IMR-90 (cell line): ENCODE data around the gene MYNN.

ENCODE experiments used
- BHLHE40 ChIP-seq: fragments of 150-350 bp; IDR thresholded peaks from 2 replicates; pipeline ENCODE4 v1.6.1; 2016; ENCODE audit warnings: mild to moderate bottlenecking, low read depth, low read length
- CTCF ChIP-seq: conservative IDR thresholded peaks from 2 replicates; pipeline ENCODE4 v1.5.1; 2012; ENCODE audit warnings: mild to moderate bottlenecking, low read depth, low read length, improper control_type of control experiment
- MAFK ChIP-seq: IDR thresholded peaks from 2 replicates; pipeline ENCODE4 v1.6.1; 2012; ENCODE audit warnings: low read depth, low read length, improper control_type of control experiment
- MXI1 ChIP-seq: IDR thresholded peaks from 2 replicates; pipeline ENCODE4 v1.6.1; 2012; ENCODE audit warnings: low read depth, mild to moderate bottlenecking, low read length, moderate library complexity, borderline replicate concordance
- NFE2L2 ChIP-seq: fragments of 150-350 bp; IDR thresholded peaks from 2 replicates; pipeline ENCODE4 v1.6.1; 2016; ENCODE audit warnings: low read depth, mild to moderate bottlenecking, low read length
- POLR2A ChIP-seq: IDR thresholded peaks from 2 replicates; pipeline ENCODE4 v1.6.1; 2012; ENCODE audit warnings: mild to moderate bottlenecking, low read depth, low read length
- RAD21 ChIP-seq: IDR thresholded peaks from 2 replicates; pipeline ENCODE4 v1.6.1; 2012; ENCODE audit warnings: low read length, improper control_type of control experiment
- RCOR1 ChIP-seq: IDR thresholded peaks from 2 replicates; pipeline ENCODE4 v1.6.1; 2012; ENCODE audit warnings: mild to moderate bottlenecking, low read length, improper control_type of control experiment; ENCODE audit not compliant: insufficient replicate concordance
- RFX5 ChIP-seq: IDR thresholded peaks from 2 replicates; pipeline ENCODE4 v1.8.0; 2012; ENCODE audit warnings: low read depth, mild to moderate bottlenecking, low read length, moderate library complexity
- SMC3 ChIP-seq: fragments of 150-350 bp; IDR thresholded peaks from 2 replicates; pipeline ENCODE4 v1.6.1; 2016; ENCODE audit warnings: low read depth, mild to moderate bottlenecking, antibody characterized with exemption, low read length, moderate library complexity

GRCh38 chr3:169792359-169792758 lies 19.2 kb downstream of the MYNN start:
- TF ChIP-seq MAFK (no peak), CTCF (no peak), NFE2L2 (no peak), POLR2A (no peak), SMC3 (no peak), RCOR1 (no peak), RAD21 (no peak), BHLHE40 (no peak), MXI1 (no peak), RFX5 (no peak)
